Testis (tissue), 3 donors: Measurements from ENCODE around the gene EPC1. TPM values are rescaled to one million over a fixed set of nuclear protein-coding genes. Genes with fewer than 3 reads are reported as not detected.
A peak's percentile ranks its signal among the peaks of the same experiment; 100 is the strongest.

Source experiments
- DNase-seq: peaks from one replicate; pipeline ENCODE4 v3.0.0-alpha.2; 2019
- H3K27ac ChIP-seq, 2 donors: fragments of 200-600 bp; sonication (generic); one replicate each; pipeline ENCODE4 v1.5.1; 2019
- H3K27me3 ChIP-seq: fragments of 200-600 bp; sonication (generic); one replicate; pipeline ENCODE4 v1.5.1; 2019
- H3K36me3 ChIP-seq: fragments of 200-600 bp; sonication (generic); one replicate; pipeline ENCODE4 v1.5.1; 2017; ENCODE audit warnings: low read depth; ENCODE audit errors: missing control alignments
- H3K4me1 ChIP-seq: fragments of 200-600 bp; sonication (generic); one replicate; pipeline ENCODE4 v1.5.1; 2019
- H3K4me3 ChIP-seq, 2 donors: fragments of 200-600 bp; sonication (generic); one replicate each; pipeline ENCODE4 v1.5.1; 2017 to 2019
- H3K9me3 ChIP-seq: fragments of 200-600 bp; sonication (generic); one replicate; pipeline ENCODE4 v1.5.1; 2017
- POLR2A ChIP-seq: fragments of 450-650 bp; IDR thresholded peaks from one replicate; pipeline ENCODE4 v1.6.1; 2017; ENCODE audit warnings: antibody characterized with exemption, mild to moderate bottlenecking, moderate library complexity
- WGBS, 2 donors: methylation state at CpG; one replicate each; pipeline ENCODE4 v1.1.5; 2018; 5-methylcytosine and 5-hydroxymethylcytosine counted together
- intact Hi-C: fragments of 100-400 bp; cut with DNase I; formaldehyde crosslinking; loops from one replicate; pipeline ENCODE4 v1.15.1; 2023; ENCODE audit warnings: low total_unique reads
- polyA plus RNA-seq: library from polyadenylated mRNA; stranded (reverse); fragments of 350-450 nt; fragmentation: Illumina TruSeq; extraction: RNeasy Lipid Tissue Mini Kit (QIAGEN cat#74804); gene quantifications from one replicate; pipeline ENCODE4 v1.2.3, GENCODE V29; 2014; ENCODE audit warnings: low read depth, low replicate concordance; ENCODE audit not compliant: insufficient read depth
- total RNA-seq, 2 donors: library from RNA; depleted of rRNA; stranded (reverse); fragments of >200 nt; gene quantifications; one replicate each; pipeline ENCODE4 v1.2.3, GENCODE V29; 2016
- TF ChIP-seq, protein P1 (sequence below), 3 experiments: fragments of 450-650 bp in 2 of 3; fragments of 200-600 bp in 1 of 3; sonication (generic) in 1 of 3; IDR thresholded peaks; one replicate each; pipeline ENCODE4 v1.5.1; 2016 to 2019; ENCODE audit warnings: antibody characterized with exemption in 3 of 3, mild to moderate bottlenecking in 2 of 3, moderate library complexity in 1 of 3

EPC1 gene
- total and polyA plus RNA-seq, 3 donors from 2014 or later = 34.8 to 65.8 (median 65.4) TPM

- no peak for TF ChIP-seq POLR2A
- TF ChIP-seq, protein P1, sequence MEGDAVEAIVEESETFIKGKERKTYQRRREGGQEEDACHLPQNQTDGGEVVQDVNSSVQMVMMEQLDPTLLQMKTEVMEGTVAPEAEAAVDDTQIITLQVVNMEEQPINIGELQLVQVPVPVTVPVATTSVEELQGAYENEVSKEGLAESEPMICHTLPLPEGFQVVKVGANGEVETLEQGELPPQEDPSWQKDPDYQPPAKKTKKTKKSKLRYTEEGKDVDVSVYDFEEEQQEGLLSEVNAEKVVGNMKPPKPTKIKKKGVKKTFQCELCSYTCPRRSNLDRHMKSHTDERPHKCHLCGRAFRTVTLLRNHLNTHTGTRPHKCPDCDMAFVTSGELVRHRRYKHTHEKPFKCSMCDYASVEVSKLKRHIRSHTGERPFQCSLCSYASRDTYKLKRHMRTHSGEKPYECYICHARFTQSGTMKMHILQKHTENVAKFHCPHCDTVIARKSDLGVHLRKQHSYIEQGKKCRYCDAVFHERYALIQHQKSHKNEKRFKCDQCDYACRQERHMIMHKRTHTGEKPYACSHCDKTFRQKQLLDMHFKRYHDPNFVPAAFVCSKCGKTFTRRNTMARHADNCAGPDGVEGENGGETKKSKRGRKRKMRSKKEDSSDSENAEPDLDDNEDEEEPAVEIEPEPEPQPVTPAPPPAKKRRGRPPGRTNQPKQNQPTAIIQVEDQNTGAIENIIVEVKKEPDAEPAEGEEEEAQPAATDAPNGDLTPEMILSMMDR (IDR thresholded peaks at IDR 0.05) = no peak
- WGBS, 2 donors = 16 to 20% methylated on average over 10 of the region's 10 CpGs
Measured at GRCh38 chr10:32379318-32379949, 32.5 kb upstream of the EPC1 start.

DNA sequence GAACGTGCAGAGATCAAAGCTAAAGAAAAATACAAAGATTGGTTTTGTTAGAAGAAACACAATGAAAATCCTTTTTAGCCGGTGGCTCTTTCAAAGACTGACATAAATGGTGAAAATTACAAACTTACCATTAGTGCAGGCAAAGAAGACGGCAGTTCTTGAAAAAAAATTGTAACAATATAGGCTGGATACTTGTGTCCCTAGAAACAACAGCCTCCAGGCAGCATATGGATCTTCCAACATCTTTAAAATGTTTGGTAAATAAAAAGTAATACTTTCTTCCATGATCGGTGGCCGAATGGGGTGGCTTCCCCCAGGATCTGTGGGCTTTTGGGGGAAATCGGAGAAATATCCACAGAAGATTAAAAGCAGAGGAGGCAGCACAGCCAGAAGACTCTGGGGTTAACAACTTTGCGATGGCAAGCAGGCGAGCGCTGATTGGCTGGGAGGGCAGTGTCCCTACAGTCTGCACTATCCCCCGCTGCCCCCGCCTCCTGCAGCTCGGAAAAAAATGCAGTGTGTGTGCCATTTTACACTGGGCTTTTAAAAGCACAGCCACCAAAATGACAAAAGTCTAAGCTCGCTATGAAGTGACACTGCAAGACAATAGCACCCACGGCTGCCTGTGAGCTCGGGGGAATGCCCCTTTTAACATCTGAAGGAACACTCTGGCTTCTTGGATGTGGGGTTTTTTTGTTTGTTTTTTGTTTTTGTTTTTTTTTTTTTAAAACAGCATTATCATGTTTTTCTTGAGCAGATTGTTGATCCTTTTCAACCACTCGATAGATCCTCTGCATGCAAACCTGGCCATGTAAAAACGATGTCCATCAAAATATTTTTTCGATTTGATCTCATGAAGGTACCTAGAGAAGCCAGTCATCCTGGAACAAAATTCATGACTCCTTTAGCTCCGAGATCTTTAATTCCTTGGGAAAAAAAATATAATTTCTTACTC, 31.7 kb upstream of the EPC1 start:
- no peak for TF ChIP-seq POLR2A
- H3K27ac ChIP-seq = peak overlapping the region; percentile 67 to 77
- H3K27me3 ChIP-seq = no peaks in the 10 kb centered on the region
- H3K4me1 ChIP-seq = no peaks in the 10 kb centered on the region
- peak; percentile 98 for DNase-seq
- no peaks in the 10 kb centered on the region for H3K36me3 ChIP-seq
- no peaks in the 10 kb centered on the region for H3K9me3 ChIP-seq
- 0 to 1% methylated on average over 18 to 19 of the region's 19 CpGs for WGBS, 2 donors
- peak overlapping the region; percentile 57 to 68 for H3K4me3 ChIP-seq
- intact Hi-C loops = no loop called here

More at GRCh38 chr10:32379318-32379949, 32.5 kb upstream of the EPC1 start:
- H3K36me3 ChIP-seq = no peaks in the 10 kb centered on the region
- H3K27me3 ChIP-seq = no peaks in the 10 kb centered on the region
- H3K4me3 ChIP-seq = peak overlapping the region; percentile 57 to 68
- H3K9me3 ChIP-seq = no peaks in the 10 kb centered on the region
- intact Hi-C loops = no loop called here
- no peak for DNase-seq
- H3K27ac ChIP-seq = peak overlapping the region; percentile 67 to 77
- H3K4me1 ChIP-seq = no peaks in the 10 kb centered on the region

DNA sequence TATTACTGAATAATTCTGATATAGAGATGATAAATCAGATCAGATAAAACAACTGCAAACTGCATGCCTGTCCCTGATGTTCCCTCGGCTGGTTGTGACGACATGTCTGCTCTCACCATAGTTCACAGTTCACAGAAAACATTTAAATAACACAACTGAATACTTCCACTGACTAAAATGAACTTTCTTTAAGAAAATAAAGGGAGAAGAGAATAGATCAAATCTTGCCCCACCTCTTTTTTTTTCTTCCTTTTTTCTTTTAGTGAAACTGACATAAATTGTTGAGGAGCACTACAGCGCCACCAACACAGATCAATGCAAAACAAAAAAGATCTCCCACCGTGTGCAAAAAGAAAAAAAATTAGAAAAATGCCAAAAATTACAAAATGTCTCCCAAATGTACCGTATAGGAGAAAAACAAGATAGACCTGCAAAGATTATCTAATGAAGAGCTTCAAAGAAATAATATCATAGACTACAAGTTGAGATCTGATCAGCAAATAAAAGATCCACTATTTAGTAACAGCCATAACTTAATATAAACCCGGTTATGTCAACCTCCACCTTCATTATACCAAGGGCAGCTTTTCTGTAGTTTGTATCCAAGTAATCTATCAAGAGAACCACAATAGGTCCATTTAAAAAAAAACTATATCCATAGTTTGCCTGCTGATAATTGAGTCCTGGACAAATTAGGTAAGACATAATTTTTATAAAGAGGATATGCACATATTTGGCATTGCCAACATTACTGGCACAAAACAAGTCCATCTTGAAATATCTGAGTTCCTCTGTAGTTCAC, 30.7 kb upstream of the EPC1 start:
- DNase-seq = peak; percentile 39
- intact Hi-C loops = no loop called here
- Histone ChIP-seq H3K4me1 (no peaks in the 10 kb centered on the region), H3K36me3 (no peaks in the 10 kb centered on the region), H3K9me3 (no peaks in the 10 kb centered on the region), H3K4me3 (peak overlapping the region; percentile 57 to 68), H3K27me3 (no peaks in the 10 kb centered on the region), H3K27ac (peak overlapping the region; percentile 67 to 77)
- 15 to 20% methylated on average over 6 of the region's 6 CpGs for WGBS, 2 donors
- TF ChIP-seq POLR2A = no peak
- TF ChIP-seq, protein P1 (IDR thresholded peaks at IDR 0.05) = peak in 1 of 3 experiments; percentile 36

- Histone ChIP-seq H3K27me3 (no peaks in the 10 kb centered on the region), H3K27ac (no peak overlapping the region), H3K4me1 (no peaks in the 10 kb centered on the region), H3K9me3 (no peaks in the 10 kb centered on the region), H3K4me3 (peak overlapping the region; percentile 57 to 68), H3K36me3 (no peaks in the 10 kb centered on the region)
- TF ChIP-seq, protein P1 (IDR thresholded peaks at IDR 0.05) = no peak
- no peak for DNase-seq
- intact Hi-C loops = no loop called here
- WGBS, 2 donors = 25 to 30% methylated on average over 3 of the region's 3 CpGs
Measured at GRCh38 chr10:32376771-32377170, 29.8 kb upstream of the EPC1 start.

DNA sequence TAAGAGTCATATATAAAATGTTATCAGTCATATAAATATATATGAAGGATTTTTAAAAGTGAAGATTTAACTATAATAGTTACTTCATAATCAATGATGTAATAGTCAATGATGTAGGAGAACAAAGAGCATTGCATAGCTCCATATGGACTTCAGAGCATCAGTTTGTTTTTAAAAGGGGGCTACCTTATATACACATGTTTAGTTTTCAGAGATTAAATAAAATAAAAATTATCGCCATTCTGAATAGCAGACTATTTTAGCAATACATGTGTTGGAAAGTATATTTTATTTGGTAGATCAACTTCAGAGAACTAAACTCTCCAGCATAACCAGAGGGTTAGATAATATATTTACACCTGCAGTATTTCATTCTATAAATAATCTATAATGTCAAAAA, 29.1 kb upstream of the EPC1 start:
- H3K36me3 ChIP-seq = no peaks in the 10 kb centered on the region
- no peaks in the 10 kb centered on the region for H3K27me3 ChIP-seq
- DNase-seq = no peak
- H3K4me3 ChIP-seq = no peak overlapping the region
- no peaks in the 10 kb centered on the region for H3K9me3 ChIP-seq
- H3K27ac ChIP-seq = no peak overlapping the region
- 73 to 84% methylated on average over 1 of the region's 1 CpG for WGBS, 2 donors
- no peak for TF ChIP-seq POLR2A
- TF ChIP-seq, protein P1 (IDR thresholded peaks at IDR 0.05) = no peak
- H3K4me1 ChIP-seq = no peaks in the 10 kb centered on the region
- intact Hi-C loops = no loop called here
